Stimulated activated CD8-positive, alpha-beta memory T cell treated with anti-CD3 and anti-CD28 coated beads, Interleukin-4, amount 100 ng/mL, for 4 hours (primary cell): ENCODE results near the gene SRRM2.
"Not testable (repeated sequence)": the region's sequence is repeated elsewhere in the genome, so short reads cannot be mapped to it uniquely, and the experiment has no call there.

Experiments
- DNase-seq, 2 donors: peaks; one replicate each; pipeline ENCODE4 v3.0.0-alpha.2; 2020; ENCODE audit warnings: low read depth in 2 of 2, low spot score in 1 of 2

The SRRM2 gene

GRCh38 chr16:2713985-2714774 is 38.3 kb upstream of the SRRM2 start:
- no peak for DNase-seq

DNA sequence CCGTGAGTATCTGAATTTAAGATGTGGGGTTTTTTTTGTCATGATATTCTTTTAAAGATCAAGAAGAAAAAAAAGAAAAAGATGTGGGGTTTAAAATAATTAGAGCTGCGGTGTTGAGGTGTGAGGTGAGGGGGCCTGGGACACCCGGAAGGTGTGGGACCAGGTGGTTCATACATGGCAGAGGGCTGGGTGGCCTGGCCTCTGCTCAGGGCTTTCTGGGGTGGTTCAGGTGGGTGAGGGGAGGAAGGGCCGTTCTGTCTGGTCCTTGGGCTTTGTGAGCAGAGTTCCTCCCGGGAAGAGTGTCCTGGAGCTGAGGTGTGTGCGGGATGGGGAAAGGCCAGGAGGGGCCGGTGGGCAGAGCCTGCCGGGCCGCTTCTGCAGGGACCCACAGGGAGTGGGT is 37.4 kb upstream of the SRRM2 start:
- no peak for DNase-seq

DNA sequence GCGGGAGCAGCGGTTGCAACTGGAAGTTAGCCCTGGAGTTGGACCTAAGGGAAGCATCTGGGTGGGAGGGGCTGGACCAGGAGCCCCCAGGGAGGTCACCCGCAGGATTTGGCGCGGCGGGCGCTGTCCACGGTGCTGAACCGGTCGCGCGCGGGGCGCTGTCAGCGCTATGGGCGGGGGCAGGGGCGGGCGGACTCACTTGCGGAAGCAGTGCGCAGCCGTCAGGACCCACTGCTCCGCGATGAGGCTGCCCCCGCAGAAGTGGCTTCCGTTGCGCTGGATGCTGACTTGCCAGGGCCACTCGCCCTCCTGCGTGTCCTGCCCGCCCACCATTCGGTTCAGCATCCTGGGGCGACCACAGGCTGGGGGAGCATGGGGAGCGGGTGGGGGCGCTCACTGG is 36.9 kb upstream of the SRRM2 start:
- peak; percentile 68 to 71 for DNase-seq

DNA sequence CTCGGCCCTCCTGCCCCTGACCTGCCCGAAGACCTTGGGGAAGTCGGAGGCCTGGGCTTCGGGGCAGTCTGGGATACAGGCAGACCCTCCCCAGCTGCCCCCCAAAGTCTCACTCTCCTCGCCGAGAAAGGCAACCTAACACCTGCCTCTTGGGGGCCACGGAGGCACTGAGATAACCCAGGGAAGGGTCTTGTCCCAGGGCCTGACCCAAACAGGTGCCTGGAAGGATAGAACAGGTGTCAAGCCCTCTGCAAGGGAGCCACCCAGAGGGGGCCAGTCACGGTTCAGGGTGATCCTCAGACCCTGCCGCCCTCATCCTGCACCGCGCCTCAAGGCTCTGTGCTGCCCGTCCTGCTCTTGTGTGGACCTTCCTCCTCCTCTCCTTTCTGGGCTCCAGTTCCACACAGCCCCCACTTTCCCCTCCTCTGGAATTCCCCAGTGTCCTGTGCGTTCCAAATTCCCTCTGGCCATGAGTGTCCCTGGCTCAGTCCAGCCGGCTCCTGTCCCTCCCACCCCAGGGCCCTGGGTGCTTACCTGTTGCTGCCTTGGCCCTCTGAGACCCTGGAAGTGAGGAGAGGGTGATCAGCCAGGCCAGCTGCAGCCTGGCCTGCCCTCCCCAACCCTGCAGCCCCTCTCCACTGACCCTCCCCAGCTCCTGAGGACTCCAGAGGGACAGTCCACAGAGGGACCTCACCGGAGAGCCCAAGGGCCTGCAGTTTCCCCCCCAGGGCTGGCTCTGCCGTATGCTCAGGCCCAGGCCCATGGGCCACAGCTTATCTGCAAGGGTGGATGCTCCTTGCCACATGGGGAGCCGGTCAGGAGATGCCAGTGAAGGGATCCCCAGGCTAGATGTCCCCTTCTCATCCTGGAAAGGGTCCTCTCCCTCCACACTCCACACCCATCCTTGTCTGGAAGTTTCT is 36.2 kb upstream of the SRRM2 start:
- DNase-seq, result no peak

- DNase-seq, result no peak
Observed at GRCh38 chr16:2716948-2717347, 35.5 kb upstream of the SRRM2 start.

GRCh38 chr16:2717383-2718263 is 34.8 kb upstream of the SRRM2 start:
- DNase-seq, result no peak

- DNase-seq, result no peak
Observed at GRCh38 chr16:2719328-2720063, 32.9 kb upstream of the SRRM2 start.

GRCh38 chr16:2720064-2720457 is 32.4 kb upstream of the SRRM2 start, which contains the start of gene PRSS27:
TSS of gene PRSS27 (minus strand) at chr16:2720224. CDS start at chr16:2720160, 64 bp downstream.
- DNase-seq, result no peak

GRCh38 chr16:2720719-2721633 is 31.5 kb upstream of the SRRM2 start:
- peak; percentile 55 to 68 for DNase-seq

DNA sequence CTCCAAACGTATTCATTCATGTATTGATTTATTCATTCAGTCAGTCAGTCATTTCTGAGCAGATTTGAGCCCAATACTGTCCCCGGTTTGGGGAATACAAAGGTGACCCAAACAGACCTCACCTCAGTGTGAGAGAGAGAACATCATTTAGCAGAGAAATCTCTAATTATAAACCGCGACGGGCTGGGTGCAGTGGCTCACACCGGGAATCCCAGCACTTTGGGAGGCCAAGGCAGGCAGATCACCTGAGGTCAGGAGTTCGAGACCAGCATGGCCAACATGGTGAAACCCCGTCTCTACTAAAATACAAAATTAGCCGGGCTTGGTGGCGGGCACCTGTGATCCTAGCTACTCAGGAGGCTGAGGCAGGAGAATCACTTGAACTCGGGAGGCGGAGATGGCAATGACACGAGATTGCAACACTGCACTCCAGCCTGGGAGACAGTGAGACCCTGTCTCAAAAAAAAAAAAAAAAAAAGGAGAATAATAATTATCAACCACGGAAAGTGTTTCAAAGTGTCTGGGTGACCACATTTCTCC is 30.7 kb upstream of the SRRM2 start:
- DNase-seq, result not testable (repeated sequence)

DNA sequence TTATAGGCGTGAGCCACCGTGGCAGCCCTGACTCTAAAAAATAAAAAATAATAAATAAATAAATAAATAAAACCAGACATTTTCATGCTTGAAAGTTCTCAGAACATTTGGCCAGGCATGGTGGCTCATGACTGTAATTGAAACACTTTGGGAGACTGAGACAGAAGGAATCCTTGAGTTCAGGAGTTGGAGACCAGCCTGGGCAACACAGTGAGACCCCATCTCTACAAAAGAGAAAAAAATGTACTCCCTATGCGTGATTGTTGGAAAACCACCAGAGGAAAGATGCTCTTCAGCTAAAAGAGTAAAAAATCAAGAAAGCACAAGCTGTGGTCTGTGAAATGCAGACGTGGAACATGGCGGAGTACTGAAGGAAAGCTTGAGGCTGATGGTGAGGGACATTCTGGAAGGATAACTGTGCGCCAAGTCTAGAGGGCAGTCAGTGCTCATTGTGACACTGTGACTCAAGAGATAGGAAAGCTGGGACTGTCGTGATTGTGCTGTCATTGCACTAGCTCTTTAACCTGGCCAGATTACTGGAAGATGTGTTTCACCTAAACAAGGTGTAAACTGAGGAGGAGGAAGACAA is 28.3 kb upstream of the SRRM2 start:
- no peak for DNase-seq

DNA sequence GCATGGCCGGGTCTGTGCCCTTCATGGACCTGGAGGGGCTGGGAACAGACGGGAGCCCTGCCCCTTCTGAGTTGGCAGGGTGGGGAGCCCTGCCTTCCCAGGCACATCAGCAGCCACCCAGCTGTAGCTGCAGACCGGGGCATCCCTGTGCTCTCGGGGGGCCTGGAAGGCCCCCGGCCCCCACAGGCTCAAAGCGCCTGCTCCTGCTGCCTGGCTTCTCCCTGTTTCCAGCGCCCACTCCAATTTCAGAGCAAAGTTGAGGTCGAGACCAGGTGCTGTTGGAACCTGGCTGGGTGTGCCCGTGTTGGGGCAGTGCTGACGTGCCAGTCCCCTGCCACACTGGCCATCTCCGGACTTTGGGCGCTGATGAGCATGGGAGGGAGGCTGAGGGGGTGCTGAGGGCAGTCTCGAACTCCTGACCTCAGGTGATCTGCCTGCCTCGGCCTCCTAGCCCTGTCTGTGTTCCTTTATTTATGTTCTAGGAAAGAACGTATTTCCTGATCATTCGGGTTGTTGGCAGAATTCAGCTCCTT is 27.6 kb upstream of the SRRM2 start:
- DNase-seq, result no peak

- DNase-seq, result no peak
Observed at GRCh38 chr16:2726923-2727322, 25.5 kb upstream of the SRRM2 start.

- DNase-seq, result no peak
Observed at GRCh38 chr16:2728034-2728433, 24.4 kb upstream of the SRRM2 start.

DNA sequence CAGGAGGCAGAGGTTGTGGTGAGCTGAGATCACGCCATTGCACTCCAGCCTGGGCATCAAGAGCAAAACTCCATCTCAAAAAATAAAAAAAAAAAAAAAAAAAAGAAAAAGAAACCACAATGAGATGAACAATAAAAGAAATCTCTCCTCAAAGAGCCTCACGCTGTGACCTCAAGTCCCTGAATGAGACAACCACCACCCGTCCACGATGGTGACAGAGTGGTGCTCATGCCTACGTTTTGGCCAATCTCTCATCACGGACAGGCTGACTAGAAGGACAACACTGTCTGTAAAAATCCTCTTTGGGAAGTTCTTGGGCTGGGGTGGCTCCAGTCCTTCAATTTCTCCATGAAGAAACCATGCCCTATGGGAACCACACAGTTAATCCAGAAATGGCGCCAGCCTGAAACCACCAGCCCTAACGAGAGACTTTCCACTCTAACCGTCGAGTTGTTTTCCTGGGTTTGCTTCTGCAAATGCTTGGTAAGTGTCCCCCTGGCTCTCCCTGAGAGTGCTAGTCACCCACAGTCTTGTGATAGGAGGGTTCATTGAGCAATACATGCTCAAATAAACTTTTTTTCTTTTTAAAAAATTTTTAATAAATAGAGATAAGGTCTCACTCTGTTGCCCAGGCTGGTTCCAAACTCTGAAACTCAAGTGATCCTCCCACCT is 17.5 kb upstream of the SRRM2 start:
- DNase-seq, result no peak

GRCh38 chr16:2736476-2737237 is 15.8 kb upstream of the SRRM2 start:
- no peak for DNase-seq

DNA sequence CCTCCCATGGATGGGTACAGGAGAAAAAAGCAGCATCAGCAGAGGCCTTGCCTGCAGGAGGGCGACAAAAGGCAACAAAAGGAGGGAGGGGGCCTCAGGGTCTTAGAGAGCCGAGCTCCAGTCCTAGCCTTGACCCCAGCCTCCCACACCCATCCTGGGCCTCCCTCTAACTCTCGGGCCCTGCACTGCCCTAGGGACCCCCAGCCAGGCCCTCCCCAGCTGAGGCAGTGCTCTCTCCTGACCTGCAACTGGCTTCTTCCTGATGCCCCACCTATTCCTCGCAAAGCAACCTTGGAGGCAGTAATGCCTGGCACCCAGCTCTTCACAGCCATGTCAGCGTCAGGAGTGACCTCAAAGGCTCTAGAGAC is 15.2 kb upstream of the SRRM2 start:
- no peak for DNase-seq
